ENCODE results near the gene SLC4A3.

- TF ChIP-seq ZNF449 (tag by site-specific recombination; IDR thresholded peaks at IDR 0.05) (no peak), ZNF335 (tag by site-specific recombination; conservative IDR thresholded peaks at IDR 0.05) (no peak), CTCF (tag by site-specific recombination; IDR thresholded peaks at IDR 0.05) (no peak), ZNF362 (tag by site-specific recombination; IDR thresholded peaks at IDR 0.05) (no peak), ZNF274 (IDR thresholded peaks at IDR 0.05; ENCODE audit: low read length) (no peak), ZNF274 (tag by site-specific recombination; IDR thresholded peaks at IDR 0.05; ENCODE audit: borderline replicate concordance) (no peak), HOXA7 (CRISPR knock-in tag; IDR thresholded peaks at IDR 0.05; ENCODE audit: borderline replicate concordance) (no peak), ZBTB21 (tag by site-specific recombination; IDR thresholded peaks at IDR 0.05) (no peak), GLI4 (tag by site-specific recombination; IDR thresholded peaks at IDR 0.05) (no peak), ZEB2 (tag by site-specific recombination; IDR thresholded peaks at IDR 0.05) (no peak), ZNF777 (tag by site-specific recombination; IDR thresholded peaks at IDR 0.05; ENCODE audit: borderline replicate concordance) (no peak), SCRT1 (tag by site-specific recombination; IDR thresholded peaks at IDR 0.05; ENCODE audit: borderline replicate concordance) (no peak), PRDM10 (tag by site-specific recombination; IDR thresholded peaks at IDR 0.05) (no peak)
Measured at GRCh38 chr2:219672406-219672805, 45.0 kb downstream of the SLC4A3 start.

Data from HEK293 (cell line).